Measurements from ENCODE around the gene AVPR1B. TPM values are rescaled to one million over a fixed set of nuclear protein-coding genes. Genes with fewer than 3 reads are reported as not detected.

The AVPR1B gene
- total RNA-seq, 1 experiment from 2014 or later: not detected

DNA sequence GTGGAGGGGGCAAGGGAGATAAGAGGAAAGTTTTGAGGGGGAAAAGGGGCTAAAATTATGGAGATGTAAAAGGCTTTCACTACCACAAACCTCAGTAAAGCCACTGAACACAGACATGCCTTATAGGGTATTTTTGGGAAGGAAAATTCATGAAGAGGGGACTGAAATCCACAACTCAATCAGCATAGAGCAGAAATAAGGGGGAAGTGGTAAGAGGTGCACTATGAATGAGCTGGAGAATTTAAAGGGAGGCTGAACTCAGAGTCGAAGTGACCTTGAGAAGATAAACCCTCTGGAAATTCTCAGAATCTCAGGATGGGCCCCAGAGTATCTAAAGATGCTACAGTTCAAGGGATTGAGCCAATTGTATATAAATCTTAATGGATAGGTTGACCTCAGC, 48.9 kb downstream of the AVPR1B start:
- DNase-seq (ENCODE audit: low read depth, low spot score) (no peak), ATAC-seq (no peak)
- intact Hi-C loops (cut with micrococcal nuclease; ENCODE audit: unreplicated experiment) (no loop called here), in situ Hi-C loops (cut with HindIII; ENCODE audit: low pct_unique_long_range_greater_than_20kb, low sequenced_read_pairs) (no loop called here)
- no peaks in the 10 kb centered on the region; the same call in 1 of the 2 replicates for H3K27me3 ChIP-seq (ENCODE audit: control insufficient read depth, insufficient read depth, low read length)
- no peak overlapping the region for H3K27ac ChIP-seq (ENCODE audit: low read length)
- ChIA-PET POLR2A (no interaction called here), CTCF (no interaction called here)
- TF ChIP-seq TCF7L2 (IDR thresholded peaks at IDR 0.05; ENCODE audit: low read depth, low read length) (no peak), SIN3A (IDR thresholded peaks at IDR 0.05; ENCODE audit: borderline replicate concordance, insufficient read depth, low read depth, low read length) (no peak), POLR2AphosphoS5 (IDR thresholded peaks at IDR 0.05; ENCODE audit: low read depth, low read length) (no peak)
- TF ChIP-seq, protein P1, sequence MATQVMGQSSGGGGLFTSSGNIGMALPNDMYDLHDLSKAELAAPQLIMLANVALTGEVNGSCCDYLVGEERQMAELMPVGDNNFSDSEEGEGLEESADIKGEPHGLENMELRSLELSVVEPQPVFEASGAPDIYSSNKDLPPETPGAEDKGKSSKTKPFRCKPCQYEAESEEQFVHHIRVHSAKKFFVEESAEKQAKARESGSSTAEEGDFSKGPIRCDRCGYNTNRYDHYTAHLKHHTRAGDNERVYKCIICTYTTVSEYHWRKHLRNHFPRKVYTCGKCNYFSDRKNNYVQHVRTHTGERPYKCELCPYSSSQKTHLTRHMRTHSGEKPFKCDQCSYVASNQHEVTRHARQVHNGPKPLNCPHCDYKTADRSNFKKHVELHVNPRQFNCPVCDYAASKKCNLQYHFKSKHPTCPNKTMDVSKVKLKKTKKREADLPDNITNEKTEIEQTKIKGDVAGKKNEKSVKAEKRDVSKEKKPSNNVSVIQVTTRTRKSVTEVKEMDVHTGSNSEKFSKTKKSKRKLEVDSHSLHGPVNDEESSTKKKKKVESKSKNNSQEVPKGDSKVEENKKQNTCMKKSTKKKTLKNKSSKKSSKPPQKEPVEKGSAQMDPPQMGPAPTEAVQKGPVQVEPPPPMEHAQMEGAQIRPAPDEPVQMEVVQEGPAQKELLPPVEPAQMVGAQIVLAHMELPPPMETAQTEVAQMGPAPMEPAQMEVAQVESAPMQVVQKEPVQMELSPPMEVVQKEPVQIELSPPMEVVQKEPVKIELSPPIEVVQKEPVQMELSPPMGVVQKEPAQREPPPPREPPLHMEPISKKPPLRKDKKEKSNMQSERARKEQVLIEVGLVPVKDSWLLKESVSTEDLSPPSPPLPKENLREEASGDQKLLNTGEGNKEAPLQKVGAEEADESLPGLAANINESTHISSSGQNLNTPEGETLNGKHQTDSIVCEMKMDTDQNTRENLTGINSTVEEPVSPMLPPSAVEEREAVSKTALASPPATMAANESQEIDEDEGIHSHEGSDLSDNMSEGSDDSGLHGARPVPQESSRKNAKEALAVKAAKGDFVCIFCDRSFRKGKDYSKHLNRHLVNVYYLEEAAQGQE (IDR thresholded peaks at IDR 0.05; ENCODE audit: insufficient read depth in 1 of 2, low read depth in 2 of 2, low read length in 1 of 2): no peak
- TF ChIP-seq, protein P2, sequence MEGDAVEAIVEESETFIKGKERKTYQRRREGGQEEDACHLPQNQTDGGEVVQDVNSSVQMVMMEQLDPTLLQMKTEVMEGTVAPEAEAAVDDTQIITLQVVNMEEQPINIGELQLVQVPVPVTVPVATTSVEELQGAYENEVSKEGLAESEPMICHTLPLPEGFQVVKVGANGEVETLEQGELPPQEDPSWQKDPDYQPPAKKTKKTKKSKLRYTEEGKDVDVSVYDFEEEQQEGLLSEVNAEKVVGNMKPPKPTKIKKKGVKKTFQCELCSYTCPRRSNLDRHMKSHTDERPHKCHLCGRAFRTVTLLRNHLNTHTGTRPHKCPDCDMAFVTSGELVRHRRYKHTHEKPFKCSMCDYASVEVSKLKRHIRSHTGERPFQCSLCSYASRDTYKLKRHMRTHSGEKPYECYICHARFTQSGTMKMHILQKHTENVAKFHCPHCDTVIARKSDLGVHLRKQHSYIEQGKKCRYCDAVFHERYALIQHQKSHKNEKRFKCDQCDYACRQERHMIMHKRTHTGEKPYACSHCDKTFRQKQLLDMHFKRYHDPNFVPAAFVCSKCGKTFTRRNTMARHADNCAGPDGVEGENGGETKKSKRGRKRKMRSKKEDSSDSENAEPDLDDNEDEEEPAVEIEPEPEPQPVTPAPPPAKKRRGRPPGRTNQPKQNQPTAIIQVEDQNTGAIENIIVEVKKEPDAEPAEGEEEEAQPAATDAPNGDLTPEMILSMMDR (IDR thresholded peaks at IDR 0.05): no peak
- BruUV-seq (replicated peaks): no TSS peak
- no peaks in the 10 kb centered on the region for H3K9me3 ChIP-seq (ENCODE audit: control insufficient read depth, insufficient read depth, low read depth, low read length)
- H3K36me3 ChIP-seq (ENCODE audit: control insufficient read depth, insufficient read depth, low read length): no peaks in the 10 kb centered on the region
- H3K4me1 ChIP-seq (ENCODE audit: control insufficient read depth, insufficient read depth, low read length): no peaks in the 10 kb centered on the region
- H3K4me3 ChIP-seq (ENCODE audit: low read depth in 2 of 2, low read length in 2 of 2): no peak overlapping the region

DNA sequence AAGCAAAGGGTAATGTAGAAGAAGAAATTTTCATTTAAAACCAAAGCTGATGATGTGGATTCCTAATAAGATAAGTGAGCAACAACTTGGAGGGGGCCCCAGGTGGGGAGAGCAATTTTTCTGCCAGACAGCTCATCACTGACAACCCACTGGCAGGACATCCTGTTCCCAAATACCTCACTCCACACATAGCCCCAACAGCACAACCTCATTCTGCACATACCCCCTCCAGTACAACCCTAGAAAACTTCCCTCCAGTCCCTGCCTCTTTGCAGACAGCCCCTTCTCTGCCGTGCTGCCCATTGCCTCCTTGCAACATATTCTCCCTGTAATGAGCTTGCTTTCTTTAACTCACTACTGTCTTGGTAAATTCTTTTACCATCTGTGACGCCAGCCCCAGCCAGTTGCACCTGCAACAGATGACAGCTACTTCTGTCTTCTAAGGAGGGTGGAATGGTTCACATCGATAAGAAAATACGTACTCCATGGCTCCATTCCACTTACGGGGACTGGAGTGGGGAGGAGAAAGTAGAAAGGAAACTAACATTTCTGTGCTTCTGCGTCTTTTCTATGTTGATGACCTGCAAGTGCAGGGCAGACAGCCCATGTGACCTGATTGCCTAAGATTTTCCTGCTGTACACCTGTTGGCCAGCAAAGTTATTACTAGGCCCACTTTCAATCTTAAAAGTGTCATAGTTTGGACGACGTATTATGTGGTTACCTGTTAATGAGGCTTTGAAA, 49.5 kb downstream of the AVPR1B start:
- H3K27ac ChIP-seq (ENCODE audit: low read length): no peak overlapping the region
- H3K36me3 ChIP-seq (ENCODE audit: control insufficient read depth, insufficient read depth, low read length): no peaks in the 10 kb centered on the region
- TF ChIP-seq SIN3A (IDR thresholded peaks at IDR 0.05; ENCODE audit: borderline replicate concordance, insufficient read depth, low read depth, low read length) (no peak), POLR2AphosphoS5 (IDR thresholded peaks at IDR 0.05; ENCODE audit: low read depth, low read length) (no peak), TCF7L2 (IDR thresholded peaks at IDR 0.05; ENCODE audit: low read depth, low read length) (no peak)
- TF ChIP-seq, protein P2 (IDR thresholded peaks at IDR 0.05): no peak
- TF ChIP-seq, protein P1 (IDR thresholded peaks at IDR 0.05; ENCODE audit: insufficient read depth in 1 of 2, low read depth in 2 of 2, low read length in 1 of 2): no peak
- intact Hi-C loops (cut with micrococcal nuclease; ENCODE audit: unreplicated experiment) (no loop called here), in situ Hi-C loops (cut with HindIII; ENCODE audit: low pct_unique_long_range_greater_than_20kb, low sequenced_read_pairs) (no loop called here)
- DNase-seq (ENCODE audit: low read depth, low spot score): no peak
- BruUV-seq (replicated peaks): no TSS peak
- H3K4me1 ChIP-seq (ENCODE audit: control insufficient read depth, insufficient read depth, low read length): no peaks in the 10 kb centered on the region
- H3K9me3 ChIP-seq (ENCODE audit: control insufficient read depth, insufficient read depth, low read depth, low read length): no peaks in the 10 kb centered on the region
- POLR2A ChIA-PET: interaction anchor here (0.6 kb wide), 2 partner anchors 160 to 544 kb away, joined by 3 read pairs; partner anchors contain the start of gene EIF2D
- ATAC-seq: no peak
- H3K27me3 ChIP-seq (ENCODE audit: control insufficient read depth, insufficient read depth, low read length): no peaks in the 10 kb centered on the region; the same call in 1 of the 2 replicates
- H3K4me3 ChIP-seq (ENCODE audit: low read depth in 2 of 2, low read length in 2 of 2): no peak overlapping the region
- CTCF ChIA-PET: no interaction called here
